Lower lobe of right lung (tissue), 2 donors: ENCODE measurements around the gene SH3BGR. TPM values are rescaled to one million over a fixed set of nuclear protein-coding genes. Genes with fewer than 3 reads are reported as not detected.
"Not testable (repeated sequence)": the region's sequence is repeated elsewhere in the genome, so short reads cannot be mapped to it uniquely, and the experiment has no call there.

Experiments used
- ATAC-seq, 2 donors: fragments of 200-7000 bp; cut with Tn5 transposase; one replicate each; pipeline ENCODE4 v1.9.1; 2020 to 2022; ENCODE audit warnings: mild to moderate bottlenecking in 2 of 2, moderate library complexity in 2 of 2
- DNase-seq: peaks from one replicate; pipeline ENCODE4 v3.0.0-alpha.2; 2020
- H3K27ac ChIP-seq: fragments of 200-600 bp; one replicate; pipeline ENCODE4 v1.8.0; 2022
- H3K27me3 ChIP-seq: fragments of 200-600 bp; one replicate; pipeline ENCODE4 v1.8.0; 2022; ENCODE audit warnings: low read depth
- H3K36me3 ChIP-seq: fragments of 200-600 bp; one replicate; pipeline ENCODE4 v1.8.0; 2022; ENCODE audit warnings: mild to moderate bottlenecking
- H3K4me1 ChIP-seq: fragments of 200-600 bp; one replicate; pipeline ENCODE4 v1.8.0; 2022
- H3K4me3 ChIP-seq: fragments of 200-600 bp; one replicate; pipeline ENCODE4 v1.8.0; 2022; ENCODE audit warnings: mild to moderate bottlenecking
- H3K9me3 ChIP-seq: fragments of 200-600 bp; one replicate; pipeline ENCODE4 v1.8.0; 2022
- CTCF ChIP-seq: fragments of 200-600 bp; IDR thresholded peaks from one replicate; pipeline ENCODE4 v1.8.0; 2022; ENCODE audit warnings: antibody characterized with exemption, mild to moderate bottlenecking
- intact Hi-C: fragments of 100-400 bp; cut with DNase I; formaldehyde crosslinking; loops from one replicate; pipeline ENCODE4 v1.11.0; 2022
- total RNA-seq: library from RNA; stranded (reverse); fragmentation: NEBNext Ultra II Directional; extraction: Animal tissue kit (Norgen Biotek cat#: 25700); gene quantifications from one replicate; pipeline ENCODE4 v1.2.1, GENCODE V29; 2021
- donor health status: DM: no; HTN: yes; CAD: no; lungs with severe emphysema.

SH3BGR gene
- total RNA-seq, 1 donor from 2014 or later: 4.1 TPM

DNA sequence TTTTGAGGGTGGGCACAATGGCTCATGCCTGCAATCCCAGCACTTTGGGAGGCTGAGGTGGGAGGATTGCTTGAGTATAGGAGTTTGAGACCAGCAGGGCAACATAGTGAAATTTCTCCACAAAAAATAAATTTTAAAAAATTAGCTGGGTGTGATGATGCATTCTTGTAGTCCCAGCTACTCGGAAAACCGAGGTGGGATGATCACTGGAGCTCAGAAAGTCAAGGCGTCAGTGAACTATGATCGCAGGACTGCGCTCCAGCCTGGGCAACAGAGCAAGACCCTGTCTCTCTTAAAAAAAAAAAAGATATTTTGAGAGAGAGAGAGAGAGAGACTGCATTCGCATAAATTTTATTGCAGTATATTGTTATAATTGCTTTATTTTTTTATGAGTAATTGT lies 85.1 kb downstream of the SH3BGR start:
- intact Hi-C loops: no loop called here
- Histone ChIP-seq H3K4me3 (no peak overlapping the region), H3K36me3 (no peaks in the 10 kb centered on the region), H3K4me1 (no peaks in the 10 kb centered on the region), H3K27me3 (no peaks in the 10 kb centered on the region), H3K9me3 (no peaks in the 10 kb centered on the region), H3K27ac (no peak overlapping the region)
- no peak for DNase-seq
- no peak for ATAC-seq
- no peak for TF ChIP-seq CTCF

DNA sequence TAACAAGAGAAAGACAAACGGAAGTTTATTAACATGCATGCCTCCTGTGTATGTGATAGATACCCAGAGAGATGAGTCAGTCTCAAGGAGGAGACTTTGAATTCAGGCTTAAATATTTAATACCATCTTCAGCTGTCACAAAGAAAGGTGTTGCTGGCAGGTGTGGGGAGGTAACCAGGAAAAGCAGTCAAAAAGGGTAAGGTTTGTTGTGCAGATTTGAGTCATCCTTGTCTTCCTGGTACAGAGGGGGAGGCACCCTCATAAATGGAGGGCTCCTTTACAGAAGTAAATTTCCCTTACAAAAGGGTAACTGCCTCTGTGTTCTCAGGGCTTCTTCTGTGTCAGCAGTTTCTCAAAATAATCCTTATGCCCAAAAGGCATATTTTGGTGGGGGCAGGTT lies 85.8 kb downstream of the SH3BGR start:
- Histone ChIP-seq H3K27ac (no peak overlapping the region), H3K4me1 (no peaks in the 10 kb centered on the region), H3K4me3 (no peak overlapping the region), H3K27me3 (no peaks in the 10 kb centered on the region), H3K36me3 (no peaks in the 10 kb centered on the region), H3K9me3 (no peaks in the 10 kb centered on the region)
- TF ChIP-seq CTCF: no peak
- no peak for DNase-seq
- ATAC-seq: no peak
- intact Hi-C loops: no loop called here

- intact Hi-C loops: no loop called here
- ATAC-seq (no peak), DNase-seq (no peak)
- Histone ChIP-seq H3K4me3 (no peak overlapping the region), H3K27ac (no peak overlapping the region), H3K27me3 (no peaks in the 10 kb centered on the region), H3K36me3 (no peaks in the 10 kb centered on the region), H3K4me1 (no peaks in the 10 kb centered on the region), H3K9me3 (no peaks in the 10 kb centered on the region)
- TF ChIP-seq CTCF: no peak
Measured at GRCh38 chr21:39538453-39539042, 86.8 kb downstream of the SH3BGR start.

- H3K27ac ChIP-seq, H3K4me3 ChIP-seq, H3K4me1 ChIP-seq, H3K36me3 ChIP-seq, H3K9me3 ChIP-seq, DNase-seq, ATAC-seq, H3K27me3 ChIP-seq, intact Hi-C loops: not testable (repeated sequence)
Measured at GRCh38 chr21:39540367-39540766, 88.6 kb downstream of the SH3BGR start.

DNA sequence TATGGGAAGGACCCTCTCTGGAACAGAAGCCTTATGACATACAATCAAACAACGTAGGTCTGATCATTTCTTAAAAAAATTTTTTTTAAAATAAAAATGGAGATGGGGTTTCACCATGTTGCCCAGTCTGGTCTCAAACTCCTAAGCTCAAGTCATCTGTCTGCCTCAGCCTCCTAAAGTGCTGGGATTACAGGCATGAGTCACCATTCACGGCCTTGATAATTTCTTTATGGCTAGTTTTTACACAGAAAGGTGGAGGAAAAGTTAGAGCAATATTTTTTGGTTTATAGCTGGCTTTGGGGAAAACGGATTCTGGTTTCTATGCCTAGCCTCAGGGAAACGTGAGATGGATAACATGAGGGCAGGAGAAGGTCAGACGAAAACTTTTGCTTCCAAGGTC lies 91.0 kb downstream of the SH3BGR start:
- Histone ChIP-seq H3K27me3 (no peaks in the 10 kb centered on the region), H3K4me3 (no peak overlapping the region), H3K4me1 (no peaks in the 10 kb centered on the region), H3K27ac (no peak overlapping the region), H3K9me3 (no peaks in the 10 kb centered on the region), H3K36me3 (no peaks in the 10 kb centered on the region)
- intact Hi-C loops: no loop called here
- no peak for ATAC-seq
- no peak for TF ChIP-seq CTCF
- no peak for DNase-seq

- ATAC-seq (no peak), DNase-seq (no peak)
- Histone ChIP-seq H3K4me3 (no peak overlapping the region), H3K27me3 (no peaks in the 10 kb centered on the region), H3K36me3 (no peaks in the 10 kb centered on the region), H3K27ac (no peak overlapping the region), H3K4me1 (no peaks in the 10 kb centered on the region), H3K9me3 (no peaks in the 10 kb centered on the region)
- TF ChIP-seq CTCF: no peak
- intact Hi-C loops: no loop called here
Measured at GRCh38 chr21:39546522-39546921, 94.8 kb downstream of the SH3BGR start.
